Measurements from ENCODE around the gene PMM2.

DNA sequence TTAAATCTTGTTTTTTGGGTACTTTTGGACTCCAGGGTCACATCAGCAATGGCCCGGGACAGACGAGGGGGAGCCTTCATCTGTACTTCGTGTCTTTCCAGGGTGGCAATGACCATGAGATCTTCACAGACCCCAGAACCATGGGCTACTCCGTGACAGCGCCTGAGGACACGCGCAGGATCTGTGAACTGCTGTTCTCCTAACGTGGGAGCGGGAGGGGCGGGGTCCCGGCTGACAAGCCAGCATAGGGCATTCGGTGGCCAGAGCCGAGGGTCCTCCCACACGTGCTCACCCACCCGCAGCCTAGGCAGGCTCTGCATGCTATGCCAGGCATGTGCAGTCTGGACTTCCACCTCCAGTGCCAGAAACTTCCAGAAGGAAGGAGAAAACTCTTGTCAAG lies 50.0 kb downstream of the PMM2 start:
- TF ChIP-seq EZH2 (IDR thresholded peaks at IDR 0.05), result no peak
- TF ChIP-seq, protein P1, sequence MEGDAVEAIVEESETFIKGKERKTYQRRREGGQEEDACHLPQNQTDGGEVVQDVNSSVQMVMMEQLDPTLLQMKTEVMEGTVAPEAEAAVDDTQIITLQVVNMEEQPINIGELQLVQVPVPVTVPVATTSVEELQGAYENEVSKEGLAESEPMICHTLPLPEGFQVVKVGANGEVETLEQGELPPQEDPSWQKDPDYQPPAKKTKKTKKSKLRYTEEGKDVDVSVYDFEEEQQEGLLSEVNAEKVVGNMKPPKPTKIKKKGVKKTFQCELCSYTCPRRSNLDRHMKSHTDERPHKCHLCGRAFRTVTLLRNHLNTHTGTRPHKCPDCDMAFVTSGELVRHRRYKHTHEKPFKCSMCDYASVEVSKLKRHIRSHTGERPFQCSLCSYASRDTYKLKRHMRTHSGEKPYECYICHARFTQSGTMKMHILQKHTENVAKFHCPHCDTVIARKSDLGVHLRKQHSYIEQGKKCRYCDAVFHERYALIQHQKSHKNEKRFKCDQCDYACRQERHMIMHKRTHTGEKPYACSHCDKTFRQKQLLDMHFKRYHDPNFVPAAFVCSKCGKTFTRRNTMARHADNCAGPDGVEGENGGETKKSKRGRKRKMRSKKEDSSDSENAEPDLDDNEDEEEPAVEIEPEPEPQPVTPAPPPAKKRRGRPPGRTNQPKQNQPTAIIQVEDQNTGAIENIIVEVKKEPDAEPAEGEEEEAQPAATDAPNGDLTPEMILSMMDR (IDR thresholded peaks at IDR 0.05), result no peak

All from neural progenitor cell (in vitro differentiated cells).